ENCODE results near the gene SBNO2.

DNA sequence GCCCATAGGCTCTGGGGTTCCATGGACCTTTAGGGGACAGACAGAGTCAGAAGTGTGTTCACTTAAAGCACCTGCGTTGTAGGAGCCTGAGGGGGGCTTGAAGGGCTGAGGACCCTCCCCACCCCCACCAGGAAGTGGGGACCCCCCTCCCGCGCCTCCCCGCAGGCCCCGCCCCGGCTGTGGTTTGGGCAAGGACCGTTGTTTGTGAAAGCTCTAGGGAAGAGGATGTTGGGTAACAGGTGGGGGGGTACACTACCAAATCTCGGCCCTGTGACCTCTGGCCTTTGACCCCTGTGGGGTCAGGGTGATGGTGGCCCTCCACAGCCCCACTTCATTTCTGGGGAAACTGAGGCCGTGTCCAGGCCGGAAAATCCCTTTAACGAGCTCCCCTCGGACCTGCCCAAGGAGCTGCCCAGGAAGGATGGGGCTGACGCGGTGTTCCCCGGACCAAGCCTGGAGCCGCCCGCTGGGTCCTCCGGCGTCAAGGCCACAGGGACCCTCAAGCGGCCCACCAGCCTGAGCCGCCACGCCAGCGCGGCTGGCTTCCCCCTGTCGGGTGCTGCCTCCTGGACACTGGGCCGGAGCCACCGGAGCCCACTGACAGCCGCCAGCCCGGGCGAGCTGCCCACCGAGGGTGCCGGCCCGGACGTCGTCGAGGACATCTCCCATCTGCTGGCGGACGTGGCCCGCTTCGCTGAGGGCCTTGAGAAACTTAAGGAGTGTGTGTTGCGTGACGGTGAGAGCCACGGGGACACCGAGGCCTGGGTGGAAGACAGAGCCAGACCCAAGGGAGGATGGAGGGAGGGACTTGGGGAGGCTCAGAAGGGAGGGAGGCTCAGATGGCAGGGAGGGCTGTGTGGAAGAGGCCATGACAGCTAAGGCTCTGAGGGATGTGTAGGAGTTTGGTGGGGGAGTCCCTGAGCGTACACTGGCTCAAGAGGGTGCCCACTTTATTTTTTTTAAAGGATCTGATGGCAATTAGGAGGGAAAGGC, 105.8 kb downstream of the SBNO2 start:
- TF ChIP-seq CTCF (IDR thresholded peaks at IDR 0.05) (no peak), POLR2AphosphoS5 (IDR thresholded peaks at IDR 0.05) (peak in 1 of 2 donors; percentile 31)
